ENCODE results near the gene KCNIP1.
A peak's percentile ranks its signal among the peaks of the same experiment; 100 is the strongest.

KCNIP1 gene

DNA sequence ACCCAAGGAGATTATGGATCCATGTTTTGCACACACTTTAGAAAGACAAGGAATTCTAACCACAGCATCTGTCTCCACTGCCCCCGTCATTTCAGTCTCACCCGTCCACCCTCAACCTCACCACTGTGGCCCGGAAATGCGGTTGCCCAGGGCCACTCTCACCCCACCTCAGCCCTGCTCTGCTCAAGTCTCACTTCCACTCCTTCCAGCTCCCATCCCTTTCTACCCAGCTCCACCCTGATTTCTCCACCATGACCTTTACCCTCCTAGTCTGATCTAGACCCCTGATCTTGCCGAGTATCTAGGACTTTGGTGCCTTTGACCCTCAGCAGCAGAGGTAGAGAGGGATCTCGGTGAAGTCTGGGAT, 7.2 kb upstream of the KCNIP1 start:
- Histone ChIP-seq H3K27ac (ENCODE audit: low read length) (no peak overlapping the region), H3K9me3 (ENCODE audit: insufficient read depth, low read depth, low read length) (no peaks in the 10 kb centered on the region), H3K4me3 (ENCODE audit: low read length) (no peak overlapping the region), H3K9ac (ENCODE audit: low read depth, low read length) (no peak overlapping the region), H3K27me3 (ENCODE audit: insufficient read depth, low read length) (no peaks in the 10 kb centered on the region), H3K36me3 (ENCODE audit: insufficient read depth, low read depth, low read length) (no peaks in the 10 kb centered on the region), H3K4me1 (ENCODE audit: insufficient read depth, low read length) (no peaks in the 10 kb centered on the region)

DNA sequence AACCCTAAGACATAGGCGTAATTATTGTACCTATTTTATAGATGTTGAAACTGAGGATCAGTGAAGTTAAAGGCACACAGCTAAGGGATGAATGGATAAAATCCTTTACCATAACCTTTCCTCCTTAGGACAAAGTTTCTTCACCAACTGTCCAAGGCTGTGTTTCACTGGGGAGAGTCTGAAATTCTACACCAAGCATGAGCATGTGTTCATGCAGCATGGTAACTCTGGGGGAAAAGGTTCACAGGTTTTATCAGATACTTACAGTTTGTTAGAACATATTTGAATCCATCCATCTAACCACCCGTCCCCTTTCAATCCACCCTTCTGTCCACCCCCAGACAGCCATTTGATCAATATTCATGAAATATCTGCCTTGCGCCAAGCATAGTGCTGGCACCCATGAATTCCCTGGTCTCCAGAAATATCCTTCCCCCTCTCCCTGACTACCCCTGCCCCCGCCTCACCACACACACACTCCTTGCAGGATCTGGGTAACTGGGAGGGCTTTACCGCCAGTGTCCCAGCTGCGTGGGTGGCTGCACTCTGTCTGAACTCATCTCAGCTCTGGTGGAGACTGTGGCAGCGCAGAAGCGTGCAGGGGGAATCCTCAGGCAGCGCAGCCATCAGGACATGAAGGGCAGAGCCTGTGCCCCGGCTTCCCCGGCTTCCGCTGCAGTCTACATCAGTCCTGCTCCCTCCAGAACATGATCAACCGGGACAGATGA, 6.3 kb upstream of the KCNIP1 start:
- no peaks in the 10 kb centered on the region for H3K27me3 ChIP-seq (ENCODE audit: insufficient read depth, low read length)
- no peak overlapping the region for H3K27ac ChIP-seq (ENCODE audit: low read length)
- H3K4me1 ChIP-seq (ENCODE audit: insufficient read depth, low read length), result no peaks in the 10 kb centered on the region
- no peak overlapping the region for H3K4me3 ChIP-seq (ENCODE audit: low read length)
- no peak overlapping the region for H3K9ac ChIP-seq (ENCODE audit: low read depth, low read length)
- H3K36me3 ChIP-seq (ENCODE audit: insufficient read depth, low read depth, low read length), result no peaks in the 10 kb centered on the region
- H3K9me3 ChIP-seq (ENCODE audit: insufficient read depth, low read depth, low read length), result no peaks in the 10 kb centered on the region

DNA sequence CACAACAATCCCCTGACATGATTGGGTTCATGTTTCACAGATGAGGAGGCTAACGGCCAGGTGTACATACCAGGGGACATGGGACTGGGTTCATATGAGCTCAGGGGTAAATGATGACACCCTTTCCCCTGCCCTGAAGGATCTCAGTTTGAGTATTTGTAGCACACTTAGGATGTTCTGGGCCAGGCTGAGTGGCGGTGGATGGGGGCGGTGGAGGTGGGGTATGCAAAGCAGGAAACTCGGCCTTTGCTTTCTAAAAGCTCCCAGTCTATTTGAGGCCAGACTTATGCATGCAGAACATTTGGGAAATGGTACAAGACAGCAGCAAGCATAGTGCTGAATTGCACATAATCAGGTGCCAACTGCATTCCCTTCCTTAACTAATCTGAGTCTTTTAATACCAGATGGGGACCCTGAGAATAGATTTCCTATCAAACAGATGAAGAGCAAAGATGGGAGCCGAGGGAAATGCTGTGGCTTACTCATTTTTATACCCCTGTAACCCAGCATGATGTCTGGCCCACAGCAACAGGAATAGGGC, 4.9 kb upstream of the KCNIP1 start:
- Histone ChIP-seq H3K4me1 (ENCODE audit: insufficient read depth, low read length) (no peaks in the 10 kb centered on the region), H3K4me3 (ENCODE audit: low read length) (no peak overlapping the region), H3K9ac (ENCODE audit: low read depth, low read length) (no peak overlapping the region), H3K27ac (ENCODE audit: low read length) (no peak overlapping the region), H3K27me3 (ENCODE audit: insufficient read depth, low read length) (peaks cover 7% of the 10 kb centered on the region), H3K36me3 (ENCODE audit: insufficient read depth, low read depth, low read length) (no peaks in the 10 kb centered on the region), H3K9me3 (ENCODE audit: insufficient read depth, low read depth, low read length) (no peaks in the 10 kb centered on the region)

DNA sequence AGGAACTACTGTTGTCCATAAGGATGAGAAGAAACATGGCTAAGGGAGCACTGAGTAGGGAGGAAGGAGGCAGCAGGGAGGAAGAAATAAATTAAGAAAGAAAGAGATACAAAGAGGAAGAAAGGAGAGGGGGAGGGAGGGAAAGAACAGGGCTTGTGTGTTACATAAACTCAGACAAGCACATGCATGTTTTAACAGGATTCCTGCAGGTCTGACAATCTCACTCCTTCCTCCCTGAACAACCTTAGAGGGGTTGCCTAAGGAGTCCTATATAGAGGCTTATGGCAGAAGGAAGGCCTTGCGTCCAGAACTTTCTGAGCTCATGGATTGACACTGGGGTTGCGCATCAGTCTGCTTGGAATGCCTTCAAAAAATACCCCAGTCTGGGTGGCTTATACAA, 4.2 kb upstream of the KCNIP1 start:
- H3K27ac ChIP-seq (ENCODE audit: low read length), result no peak overlapping the region
- peaks cover 14% of the 10 kb centered on the region for H3K27me3 ChIP-seq (ENCODE audit: insufficient read depth, low read length)
- H3K36me3 ChIP-seq (ENCODE audit: insufficient read depth, low read depth, low read length), result no peaks in the 10 kb centered on the region
- H3K9me3 ChIP-seq (ENCODE audit: insufficient read depth, low read depth, low read length), result no peaks in the 10 kb centered on the region
- no peak overlapping the region for H3K4me3 ChIP-seq (ENCODE audit: low read length)
- no peaks in the 10 kb centered on the region for H3K4me1 ChIP-seq (ENCODE audit: insufficient read depth, low read length)
- H3K9ac ChIP-seq (ENCODE audit: low read depth, low read length), result no peak overlapping the region

DNA sequence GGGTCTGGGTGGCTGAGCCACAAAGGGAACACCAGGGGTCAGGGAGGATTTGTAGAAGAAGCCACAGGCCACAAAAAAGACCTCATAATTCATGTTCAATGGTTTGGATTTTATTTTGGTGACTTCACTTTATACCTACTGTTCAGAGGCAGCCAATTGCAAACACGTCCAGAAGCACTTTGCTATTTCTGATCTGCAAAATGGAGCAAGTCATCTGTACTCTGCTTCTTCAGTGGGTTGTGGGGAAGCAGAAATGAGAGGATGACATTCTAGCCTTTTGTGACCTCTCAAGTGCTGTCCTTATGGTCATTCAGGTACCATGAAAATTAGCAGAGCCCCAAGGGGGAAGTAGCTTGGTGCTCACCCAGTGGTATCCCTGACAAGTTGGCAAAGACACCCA, 2.5 kb upstream of the KCNIP1 start:
- Histone ChIP-seq H3K9ac (ENCODE audit: low read depth, low read length) (no peak overlapping the region), H3K36me3 (ENCODE audit: insufficient read depth, low read depth, low read length) (no peaks in the 10 kb centered on the region), H3K27ac (ENCODE audit: low read length) (no peak overlapping the region), H3K4me1 (ENCODE audit: insufficient read depth, low read length) (no peaks in the 10 kb centered on the region), H3K27me3 (ENCODE audit: insufficient read depth, low read length) (peaks cover 31% of the 10 kb centered on the region), H3K4me3 (ENCODE audit: low read length) (no peak overlapping the region), H3K9me3 (ENCODE audit: insufficient read depth, low read depth, low read length) (no peaks in the 10 kb centered on the region)

DNA sequence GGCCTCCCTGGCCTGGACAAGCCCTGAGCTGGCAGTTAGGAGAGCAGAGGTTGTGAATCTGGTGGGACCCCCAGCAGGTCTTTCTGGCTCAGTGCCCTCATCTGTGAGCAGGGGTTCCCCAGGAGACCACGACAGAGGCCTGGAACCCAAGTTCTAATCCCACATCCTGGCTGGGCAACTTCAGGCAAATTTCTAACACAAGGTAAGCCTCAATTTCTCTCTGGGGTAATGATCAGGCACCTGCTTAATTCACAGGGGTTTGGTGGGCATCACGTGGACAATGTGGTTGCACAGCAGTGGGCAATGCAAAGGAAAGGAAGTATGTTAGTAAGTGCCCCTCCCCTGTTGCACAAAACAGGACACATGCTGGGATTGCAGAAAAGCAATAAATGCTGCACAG, 1.9 kb upstream of the KCNIP1 start:
- Histone ChIP-seq H3K9me3 (ENCODE audit: insufficient read depth, low read depth, low read length) (no peaks in the 10 kb centered on the region), H3K4me1 (ENCODE audit: insufficient read depth, low read length) (no peaks in the 10 kb centered on the region), H3K36me3 (ENCODE audit: insufficient read depth, low read depth, low read length) (no peaks in the 10 kb centered on the region), H3K27ac (ENCODE audit: low read length) (no peak overlapping the region), H3K4me3 (ENCODE audit: low read length) (no peak overlapping the region), H3K27me3 (ENCODE audit: insufficient read depth, low read length) (peaks cover 37% of the 10 kb centered on the region), H3K9ac (ENCODE audit: low read depth, low read length) (no peak overlapping the region)

DNA sequence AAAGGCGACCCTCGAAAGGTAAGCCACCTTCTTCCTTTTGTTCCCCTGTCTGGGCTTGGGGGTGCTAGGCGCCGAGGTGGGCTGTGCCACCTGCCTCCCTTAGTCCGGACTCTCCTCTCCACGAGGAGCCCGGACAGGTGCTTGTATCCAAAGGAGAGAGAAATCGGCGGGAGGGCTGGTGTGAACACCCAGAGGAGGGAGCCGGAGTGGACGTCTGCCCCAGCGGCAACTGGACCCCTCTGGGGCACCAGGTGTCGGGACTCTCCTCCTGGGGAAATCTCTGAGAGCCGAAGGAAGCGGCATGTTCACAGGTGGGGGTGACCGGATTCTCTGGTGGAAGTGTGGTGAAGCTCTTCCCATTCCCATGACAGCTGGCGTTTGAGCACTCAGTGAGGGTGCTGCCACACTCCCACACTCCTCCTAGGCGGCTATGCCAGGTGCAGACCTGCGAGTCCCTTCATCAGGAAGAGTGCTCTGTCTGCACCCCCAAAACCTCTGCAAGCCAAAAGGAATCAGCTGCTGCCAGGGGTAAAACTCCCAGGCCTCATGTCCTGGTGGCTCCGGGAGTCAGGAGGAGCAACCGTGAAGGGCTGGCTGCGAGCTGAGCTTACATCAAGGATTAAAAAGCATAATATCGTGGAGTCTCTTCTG, 921 bp downstream of the KCNIP1 start:
- H3K4me1 ChIP-seq (ENCODE audit: insufficient read depth, low read length), result no peaks in the 10 kb centered on the region; the same call in 1 of the 2 replicates
- H3K27me3 ChIP-seq (ENCODE audit: insufficient read depth, low read length), result peaks cover 41% of the 10 kb centered on the region
- no peak overlapping the region for H3K27ac ChIP-seq (ENCODE audit: low read length)

DNA sequence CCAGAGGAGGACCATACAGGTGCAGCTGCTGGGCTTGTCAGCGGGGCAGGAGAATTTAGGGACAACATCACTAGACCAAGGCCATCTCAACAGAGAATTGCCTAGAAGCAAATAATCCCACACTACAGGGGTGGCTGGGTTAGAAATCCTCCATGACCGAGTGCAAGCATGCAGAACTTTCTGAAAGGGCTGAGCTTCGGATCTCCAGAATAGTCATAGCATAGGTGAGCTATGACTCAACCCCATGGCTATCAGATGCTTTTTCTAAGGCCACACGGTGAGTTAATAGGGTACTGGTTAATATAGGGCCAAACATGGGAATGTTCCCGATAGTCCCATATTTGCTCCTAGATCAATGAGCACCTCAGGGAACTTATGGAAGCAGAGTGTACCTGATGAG, 4.2 kb downstream of the KCNIP1 start:
- no peak overlapping the region for H3K9ac ChIP-seq (ENCODE audit: low read depth, low read length)
- H3K4me1 ChIP-seq (ENCODE audit: insufficient read depth, low read length), result no peaks in the 10 kb centered on the region; the same call in 1 of the 2 replicates
- no peak overlapping the region for H3K27ac ChIP-seq (ENCODE audit: low read length)
- H3K4me3 ChIP-seq (ENCODE audit: low read length), result no peak overlapping the region
- no peaks in the 10 kb centered on the region for H3K9me3 ChIP-seq (ENCODE audit: insufficient read depth, low read depth, low read length)
- peaks cover 41% of the 10 kb centered on the region for H3K27me3 ChIP-seq (ENCODE audit: insufficient read depth, low read length)
- no peaks in the 10 kb centered on the region for H3K36me3 ChIP-seq (ENCODE audit: insufficient read depth, low read depth, low read length)

More for the DNA sequence above, 921 bp downstream of the KCNIP1 start:
- Histone ChIP-seq H3K9me3 (ENCODE audit: insufficient read depth, low read depth, low read length) (no peaks in the 10 kb centered on the region), H3K9ac (ENCODE audit: low read depth, low read length) (0 out of 2 replicates have a peak overlapping the region, but pooled peaks have one; percentile 25), H3K36me3 (ENCODE audit: insufficient read depth, low read depth, low read length) (no peaks in the 10 kb centered on the region), H3K4me3 (ENCODE audit: low read length) (peak overlapping the region; percentile 62; the same call in 1 of the 2 replicates)

DNA sequence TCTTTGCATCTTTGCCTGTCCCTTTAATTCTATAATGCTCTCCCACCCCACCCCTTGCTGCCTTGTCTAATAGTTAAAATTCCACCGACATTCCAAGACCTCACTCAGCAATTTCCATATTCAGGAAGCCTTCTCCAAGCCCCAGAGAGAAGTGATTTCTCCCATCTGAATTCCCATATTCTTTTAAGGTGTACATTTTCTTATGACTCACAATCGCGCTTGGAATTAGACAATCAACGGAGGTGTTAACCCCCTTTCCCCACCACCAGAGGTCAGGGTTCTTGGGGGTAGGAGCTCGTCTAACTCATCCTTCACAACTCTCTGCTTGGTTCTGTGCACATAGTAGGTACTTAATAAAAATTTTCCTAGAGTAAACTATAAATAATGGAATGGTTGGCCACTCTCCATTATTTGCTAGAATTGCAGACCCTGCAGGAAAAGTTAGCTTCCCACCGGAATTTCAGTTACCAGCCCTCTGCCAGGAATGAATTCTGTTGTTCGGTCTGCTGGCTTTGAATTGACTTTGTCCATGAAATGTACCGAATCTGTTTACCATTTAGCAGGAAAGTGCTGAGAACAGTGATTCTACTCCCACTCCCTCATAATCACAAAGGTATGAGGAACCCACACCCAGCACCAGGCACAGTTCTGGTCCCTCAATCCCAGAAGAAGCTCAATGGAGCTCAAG, 5.0 kb downstream of the KCNIP1 start:
- Histone ChIP-seq H3K36me3 (ENCODE audit: insufficient read depth, low read depth, low read length) (no peaks in the 10 kb centered on the region), H3K9ac (ENCODE audit: low read depth, low read length) (no peak overlapping the region; the same call in 1 of the 2 replicates), H3K9me3 (ENCODE audit: insufficient read depth, low read depth, low read length) (no peaks in the 10 kb centered on the region), H3K4me1 (ENCODE audit: insufficient read depth, low read length) (no peaks in the 10 kb centered on the region; the same call in 1 of the 2 replicates), H3K27me3 (ENCODE audit: insufficient read depth, low read length) (peaks cover 34% of the 10 kb centered on the region), H3K4me3 (ENCODE audit: low read length) (no peak overlapping the region), H3K27ac (ENCODE audit: low read length) (no peak overlapping the region)

DNA sequence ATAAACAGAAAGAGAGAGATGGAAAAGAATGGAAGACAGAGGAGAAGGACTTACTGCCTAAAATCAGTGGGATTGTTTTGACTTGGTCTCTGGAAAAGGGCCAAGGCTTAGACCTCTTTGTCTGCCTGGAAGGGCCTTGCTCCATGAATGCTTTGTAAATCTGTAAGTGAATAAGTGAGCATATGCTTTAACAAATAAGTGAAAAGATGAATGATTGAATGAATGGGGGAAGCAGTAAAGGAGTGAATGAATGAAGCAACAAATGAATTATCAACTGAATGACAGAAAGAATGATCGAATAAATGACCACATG, 5.5 kb downstream of the KCNIP1 start:
- no peak overlapping the region for H3K27ac ChIP-seq (ENCODE audit: low read length)
- H3K4me3 ChIP-seq (ENCODE audit: low read length), result no peak overlapping the region
- no peak overlapping the region; the same call in 1 of the 2 replicates for H3K9ac ChIP-seq (ENCODE audit: low read depth, low read length)
- no peaks in the 10 kb centered on the region for H3K36me3 ChIP-seq (ENCODE audit: insufficient read depth, low read depth, low read length)
- H3K9me3 ChIP-seq (ENCODE audit: insufficient read depth, low read depth, low read length), result no peaks in the 10 kb centered on the region
- H3K4me1 ChIP-seq (ENCODE audit: insufficient read depth, low read length), result no peaks in the 10 kb centered on the region; the same call in 1 of the 2 replicates
- peaks cover 31% of the 10 kb centered on the region for H3K27me3 ChIP-seq (ENCODE audit: insufficient read depth, low read length)

DNA sequence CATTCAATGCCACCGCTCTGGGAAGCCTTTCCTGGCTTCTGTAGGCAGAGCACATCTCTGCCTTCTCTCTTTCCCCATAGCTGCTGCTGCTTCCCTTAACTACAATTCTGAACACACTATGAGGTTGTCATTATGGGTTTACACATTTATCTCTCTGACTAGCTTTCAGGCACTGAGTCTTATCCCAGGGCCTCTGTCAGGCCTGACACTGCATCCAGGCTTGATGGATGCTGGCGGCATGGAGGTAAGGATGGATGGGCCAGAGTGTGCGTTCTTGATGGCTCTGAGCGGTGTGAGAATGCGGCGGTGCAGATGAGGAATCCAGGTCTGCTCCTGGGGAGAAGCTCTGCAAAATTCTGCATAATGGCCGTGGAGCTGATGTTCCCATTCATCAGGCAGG, 6.3 kb downstream of the KCNIP1 start:
- Histone ChIP-seq H3K27ac (ENCODE audit: low read length) (no peak overlapping the region), H3K4me1 (ENCODE audit: insufficient read depth, low read length) (no peaks in the 10 kb centered on the region; the same call in 1 of the 2 replicates), H3K36me3 (ENCODE audit: insufficient read depth, low read depth, low read length) (no peaks in the 10 kb centered on the region), H3K4me3 (ENCODE audit: low read length) (no peak overlapping the region), H3K27me3 (ENCODE audit: insufficient read depth, low read length) (peaks cover 23% of the 10 kb centered on the region), H3K9ac (ENCODE audit: low read depth, low read length) (no peak overlapping the region), H3K9me3 (ENCODE audit: insufficient read depth, low read depth, low read length) (no peaks in the 10 kb centered on the region)
